Coronary artery (tissue), 2 donors: ENCODE measurements around the gene MMP19.

Source experiments
- DNase-seq: peaks from one replicate; pipeline ENCODE4 v3.0.0-alpha.2; 2017; ENCODE audit warnings: low spot score
- H3K27ac ChIP-seq, 2 donors: fragments of 200-600 bp; sonication (generic); one replicate each; pipeline ENCODE4 v1.5.1; 2016 to 2019
- H3K4me3 ChIP-seq: fragments of 200-600 bp; sonication (generic); 2 replicates; pipeline ENCODE4 v1.5.1; 2016; ENCODE audit warnings: mild to moderate bottlenecking, moderate library complexity
- TF ChIP-seq, protein P1 (sequence below): fragments of 200-600 bp; sonication (generic); IDR thresholded peaks from one replicate; pipeline ENCODE4 v1.5.1; 2019; ENCODE audit warnings: antibody characterized with exemption

MMP19 gene

DNA sequence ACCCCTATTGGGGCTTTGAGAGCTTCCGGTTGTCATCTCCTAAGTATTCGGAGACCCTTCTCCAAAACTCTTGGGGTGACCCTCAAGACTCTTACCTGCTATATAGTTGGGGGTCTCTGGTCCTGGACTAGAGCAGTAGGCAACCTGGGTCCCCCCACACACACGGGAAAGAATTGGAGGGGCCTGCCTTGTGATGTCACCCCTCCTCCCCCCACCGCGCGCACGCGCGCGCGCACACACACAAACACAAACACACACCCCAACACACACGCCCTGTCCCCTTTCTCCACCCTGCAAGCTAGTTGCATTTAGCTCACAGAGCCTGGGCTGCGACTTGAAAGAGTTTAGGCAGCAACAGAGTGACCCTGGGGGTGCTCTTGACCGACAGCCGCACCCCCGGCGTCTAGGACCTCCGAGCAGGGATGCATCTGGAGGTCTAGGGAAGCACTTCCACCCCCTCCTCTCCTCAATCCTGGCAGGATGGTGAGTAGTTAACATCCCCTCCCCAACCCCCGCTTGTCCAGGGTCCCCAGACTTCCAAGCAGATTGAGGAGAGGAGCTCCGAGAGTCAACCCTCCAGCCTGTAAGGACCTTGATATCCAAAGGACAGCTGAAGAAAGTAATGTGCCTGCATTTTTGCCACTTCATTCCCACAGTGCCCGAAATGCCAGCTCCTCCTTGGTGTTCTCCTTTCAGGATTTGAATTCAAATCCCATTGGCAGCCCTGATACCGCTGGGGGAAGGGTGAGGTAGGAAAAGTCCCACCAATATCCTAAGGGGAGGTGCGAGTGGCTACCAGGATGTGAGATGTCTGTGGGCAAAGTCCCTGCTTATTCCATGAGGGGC is 11.9 kb downstream of the MMP19 start:
- peak; percentile 87 for DNase-seq
- Histone ChIP-seq H3K4me3 (peak overlapping the region; percentile 95), H3K27ac (peak overlapping the region; percentile 69 to 97)
- TF ChIP-seq, protein P1, sequence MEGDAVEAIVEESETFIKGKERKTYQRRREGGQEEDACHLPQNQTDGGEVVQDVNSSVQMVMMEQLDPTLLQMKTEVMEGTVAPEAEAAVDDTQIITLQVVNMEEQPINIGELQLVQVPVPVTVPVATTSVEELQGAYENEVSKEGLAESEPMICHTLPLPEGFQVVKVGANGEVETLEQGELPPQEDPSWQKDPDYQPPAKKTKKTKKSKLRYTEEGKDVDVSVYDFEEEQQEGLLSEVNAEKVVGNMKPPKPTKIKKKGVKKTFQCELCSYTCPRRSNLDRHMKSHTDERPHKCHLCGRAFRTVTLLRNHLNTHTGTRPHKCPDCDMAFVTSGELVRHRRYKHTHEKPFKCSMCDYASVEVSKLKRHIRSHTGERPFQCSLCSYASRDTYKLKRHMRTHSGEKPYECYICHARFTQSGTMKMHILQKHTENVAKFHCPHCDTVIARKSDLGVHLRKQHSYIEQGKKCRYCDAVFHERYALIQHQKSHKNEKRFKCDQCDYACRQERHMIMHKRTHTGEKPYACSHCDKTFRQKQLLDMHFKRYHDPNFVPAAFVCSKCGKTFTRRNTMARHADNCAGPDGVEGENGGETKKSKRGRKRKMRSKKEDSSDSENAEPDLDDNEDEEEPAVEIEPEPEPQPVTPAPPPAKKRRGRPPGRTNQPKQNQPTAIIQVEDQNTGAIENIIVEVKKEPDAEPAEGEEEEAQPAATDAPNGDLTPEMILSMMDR: no peak

DNA sequence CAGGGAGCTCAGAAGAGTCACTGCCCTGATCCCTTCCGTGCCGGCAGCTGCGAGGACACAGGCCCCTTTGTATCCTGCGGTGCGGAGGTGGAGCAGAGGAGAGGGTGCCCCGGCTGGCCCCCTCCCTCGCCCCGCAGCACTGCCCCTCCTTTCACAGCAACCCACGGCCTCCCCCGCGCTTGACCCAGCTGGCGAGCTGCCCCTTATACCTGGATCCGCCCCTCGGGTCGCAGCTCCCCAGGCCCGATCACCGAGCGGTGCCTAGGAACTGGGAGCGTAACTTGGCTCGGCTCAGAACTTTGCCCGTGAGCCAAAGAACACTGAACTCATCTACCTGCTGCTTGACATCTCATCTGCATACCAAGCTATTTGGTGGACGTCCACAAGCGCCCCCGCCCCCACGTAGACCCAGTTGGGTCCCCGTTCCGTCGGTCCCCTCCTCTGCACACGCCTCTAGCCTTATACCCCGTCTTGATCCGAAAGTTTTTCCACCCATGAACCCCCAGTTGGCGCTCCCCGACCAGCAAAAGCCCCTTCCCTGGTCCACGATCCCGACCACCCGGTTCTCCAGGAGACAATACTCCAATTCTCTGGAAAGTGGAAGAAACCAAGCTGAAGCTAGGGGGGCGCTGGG is 12.7 kb downstream of the MMP19 start:
- no peak for DNase-seq
- H3K27ac ChIP-seq: peak overlapping the region; percentile 69 to 97
- peak overlapping the region; percentile 95 for H3K4me3 ChIP-seq
- TF ChIP-seq, protein P1: no peak

DNA sequence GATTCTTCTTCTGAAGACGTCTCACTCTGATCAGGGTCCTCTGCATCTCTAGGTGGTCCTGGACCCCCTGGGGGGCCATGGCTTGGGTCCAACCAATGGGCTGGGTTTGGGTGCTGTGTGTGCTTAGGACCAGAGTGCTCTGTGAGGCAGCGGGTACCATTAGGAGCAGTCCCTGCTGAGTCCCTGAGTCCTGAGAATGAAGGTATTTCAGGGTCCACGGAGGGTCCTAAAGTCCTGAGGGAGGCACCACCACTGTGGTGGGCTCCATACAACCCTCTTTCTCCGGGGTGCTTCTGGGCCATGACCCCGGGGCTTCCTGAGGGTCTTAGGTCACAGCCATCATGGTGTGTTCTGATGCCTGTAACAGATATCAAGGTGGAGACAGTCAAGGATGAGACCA is 14.4 kb downstream of the MMP19 start:
- H3K27ac ChIP-seq: peak overlapping the region; percentile 69 to 91
- no peak for DNase-seq
- peak overlapping the region; percentile 95 for H3K4me3 ChIP-seq
- TF ChIP-seq, protein P1: no peak

DNA sequence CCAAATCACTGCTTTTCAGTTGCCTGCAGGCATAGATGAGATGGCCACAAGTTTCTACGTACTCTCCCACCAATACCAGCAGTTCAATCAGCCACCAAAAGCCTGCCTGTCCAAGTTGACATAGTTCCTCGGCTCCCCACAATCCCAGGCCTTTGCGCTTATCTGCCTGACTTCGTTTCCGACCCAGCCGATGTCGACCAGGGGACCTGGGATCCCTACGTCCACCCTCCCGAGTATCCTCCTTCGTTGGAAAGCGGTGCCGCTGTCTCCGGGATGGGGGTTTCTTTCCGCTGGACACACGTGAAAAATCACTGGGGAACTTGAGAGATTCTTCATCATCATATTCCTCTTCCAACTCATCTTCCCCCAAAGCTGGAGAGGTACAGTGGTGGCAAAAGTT is 14.9 kb downstream of the MMP19 start:
- Histone ChIP-seq H3K4me3 (no peak overlapping the region), H3K27ac (peak overlapping the region in 1 of 2 donors; percentile 18)
- TF ChIP-seq, protein P1: no peak
- no peak for DNase-seq

DNA sequence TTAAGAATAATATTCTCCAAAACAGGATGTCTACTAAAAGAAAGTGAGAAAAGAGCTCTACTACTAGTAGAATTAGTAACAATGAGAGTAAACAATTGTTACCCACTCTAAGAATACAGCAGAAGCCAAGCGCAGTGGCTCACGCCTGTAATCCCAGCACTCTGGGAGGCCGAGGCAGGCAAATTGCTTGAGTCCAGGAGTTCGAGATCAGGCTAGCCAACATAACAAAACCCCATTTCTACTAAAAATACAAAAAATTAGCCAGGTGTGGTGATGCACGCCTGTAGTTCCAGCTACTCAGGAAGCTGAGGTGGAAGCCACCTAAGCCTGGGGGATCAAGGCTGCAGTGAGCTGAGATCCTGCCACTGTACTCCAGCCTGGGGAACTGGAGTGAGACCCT is 18.0 kb downstream of the MMP19 start:
- TF ChIP-seq, protein P1: no peak
- peak; percentile 26 for DNase-seq
- Histone ChIP-seq H3K27ac (no peak overlapping the region), H3K4me3 (no peak overlapping the region)

DNA sequence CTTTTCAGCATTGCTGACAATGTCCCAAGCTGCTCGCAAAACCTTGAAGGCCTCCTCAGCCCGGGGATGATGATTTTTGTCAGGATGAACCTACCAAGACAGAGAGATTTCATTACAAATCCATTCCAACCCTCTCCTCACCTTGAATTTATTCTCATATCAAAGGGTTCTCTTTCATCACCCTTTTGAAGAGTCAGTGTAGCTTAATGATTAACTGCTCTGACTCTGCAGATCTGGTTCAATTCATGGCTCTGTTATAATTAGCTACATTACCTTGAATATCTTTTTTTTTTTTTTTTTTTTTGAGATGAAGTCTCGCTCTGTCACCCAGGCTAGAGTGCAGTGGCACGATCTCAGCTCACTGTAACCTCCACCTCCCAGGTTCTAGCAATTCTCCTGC is 19.3 kb downstream of the MMP19 start:
- Histone ChIP-seq H3K27ac (no peak overlapping the region), H3K4me3 (no peak overlapping the region)
- TF ChIP-seq, protein P1: no peak

More for the DNA sequence above, 19.3 kb downstream of the MMP19 start:
- DNase-seq: peak; percentile 5
